ENCODE data around the gene DDRGK1. TPM values are rescaled to one million over a fixed set of nuclear protein-coding genes. Genes with fewer than 3 reads are reported as not detected.

Gene DDRGK1
- total and polyA plus RNA-seq, 4 donors = 16.8 to 72.4 (median 48.5) TPM

DNA sequence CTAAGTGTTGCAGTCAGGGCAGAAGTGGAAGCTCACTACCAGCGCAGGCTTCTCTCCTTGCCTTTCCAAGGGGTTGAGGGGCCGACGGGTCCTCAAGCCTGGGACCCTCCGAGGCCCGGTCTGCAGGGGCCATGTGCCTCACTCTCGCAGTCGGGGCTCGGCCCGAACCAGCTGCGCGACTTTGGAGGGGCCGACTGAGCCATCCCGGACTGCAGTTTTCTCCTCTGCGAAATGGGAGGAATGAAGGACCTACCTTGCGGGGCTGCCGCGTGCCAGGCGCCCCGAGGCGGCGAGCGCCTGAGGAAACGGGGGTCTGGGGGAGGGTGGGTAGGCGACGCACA lies 36.8 kb downstream of the DDRGK1 start:
- Histone ChIP-seq H3K4me3 (ENCODE audit: low read depth in 1 of 3, low read length in 3 of 3) (no peak overlapping the region), H3K4me1 (ENCODE audit: control insufficient read depth in 4 of 4, insufficient read depth in 4 of 4, low read length in 3 of 4) (peaks cover 0 to 13% (median 4%) of the 10 kb centered on the region in 4 donors), H3K36me3 (ENCODE audit: control insufficient read depth in 4 of 4, insufficient read depth in 3 of 4, low read depth in 1 of 4, low read length in 3 of 4) (no peaks in the 10 kb centered on the region), H3K9ac (ENCODE audit: low read depth in 1 of 2, low read length in 2 of 2) (no peak overlapping the region), H3K27ac (ENCODE audit: low read depth in 1 of 2, low read length in 2 of 2) (no peak overlapping the region), H3K9me3 (ENCODE audit: control insufficient read depth in 4 of 4, low read length in 3 of 4) (no peaks in the 10 kb centered on the region), H3K27me3 (ENCODE audit: control insufficient read depth in 4 of 4, insufficient read depth in 4 of 4, low read length in 3 of 4) (no peaks in the 10 kb centered on the region)
- no peak for DNase-seq (ENCODE audit: low spot score)
- 61% methylated on average over 25 of the region's 25 CpGs for WGBS
- TF ChIP-seq HNF4A (conservative IDR thresholded peaks at IDR 0.05) (no peak), SP1 (IDR thresholded peaks at IDR 0.05) (no peak), MAX (IDR thresholded peaks at IDR 0.05) (no peak), REST (IDR thresholded peaks at IDR 0.05) (no peak), RXRA (IDR thresholded peaks at IDR 0.05) (no peak), ZBTB33 (IDR thresholded peaks at IDR 0.05) (no peak), FOXA2 (IDR thresholded peaks at IDR 0.05) (no peak), CTCF (IDR thresholded peaks at IDR 0.05; ENCODE audit: low read depth, low read length, missing input control) (no peak)

GRCh38 chr20:3166913-3167342 lies 37.6 kb downstream of the DDRGK1 start:
- WGBS = over 99% methylated on average over 16 of the region's 16 CpGs
- no peaks in the 10 kb centered on the region for H3K36me3 ChIP-seq (ENCODE audit: control insufficient read depth in 4 of 4, insufficient read depth in 3 of 4, low read depth in 1 of 4, low read length in 3 of 4)
- no peak for DNase-seq (ENCODE audit: low spot score)
- no peaks in the 10 kb centered on the region for H3K9me3 ChIP-seq (ENCODE audit: control insufficient read depth in 4 of 4, low read length in 3 of 4)
- no peaks in the 10 kb centered on the region for H3K27me3 ChIP-seq (ENCODE audit: control insufficient read depth in 4 of 4, insufficient read depth in 4 of 4, low read length in 3 of 4)
- TF ChIP-seq RAD21 (IDR thresholded peaks at IDR 0.05) = no peak
- no peak overlapping the region for H3K9ac ChIP-seq (ENCODE audit: low read depth in 1 of 2, low read length in 2 of 2)
- peaks cover 0 to 7% (median 0%) of the 10 kb centered on the region in 4 donors for H3K4me1 ChIP-seq (ENCODE audit: control insufficient read depth in 4 of 4, insufficient read depth in 4 of 4, low read length in 3 of 4)
- H3K4me3 ChIP-seq (ENCODE audit: low read depth in 1 of 3, low read length in 3 of 3) = no peak overlapping the region
- H3K27ac ChIP-seq (ENCODE audit: low read depth in 1 of 2, low read length in 2 of 2) = no peak overlapping the region

- WGBS = 91% methylated on average over 13 of the region's 13 CpGs
- peaks cover 0 to 7% (median 0%) of the 10 kb centered on the region in 4 donors for H3K4me1 ChIP-seq (ENCODE audit: control insufficient read depth in 4 of 4, insufficient read depth in 4 of 4, low read length in 3 of 4)
- no peak for DNase-seq (ENCODE audit: low spot score)
- no peak for TF ChIP-seq FOXA1 (IDR thresholded peaks at IDR 0.05)
- no peak for TF ChIP-seq NR2F2 (IDR thresholded peaks at IDR 0.05)
- no peak for TF ChIP-seq TAF1 (conservative IDR thresholded peaks at IDR 0.05)
- TF ChIP-seq YY1 (IDR thresholded peaks at IDR 0.05) = no peak
- TF ChIP-seq JUND (IDR thresholded peaks at IDR 0.05) = no peak
- no peak for TF ChIP-seq ZBTB33 (IDR thresholded peaks at IDR 0.05)
- TF ChIP-seq RAD21 (IDR thresholded peaks at IDR 0.05) = no peak
- TF ChIP-seq GABPA (IDR thresholded peaks at IDR 0.05 in 1 of 2, conservative IDR thresholded peaks at IDR 0.05 in 1 of 2) = no peak
- TF ChIP-seq ATF3 (IDR thresholded peaks at IDR 0.05) = no peak
- TF ChIP-seq RXRA (IDR thresholded peaks at IDR 0.05) = no peak
These were observed 38.1 kb downstream of the DDRGK1 start for GRCh38 chr20:3166338-3166912.

More at GRCh38 chr20:3166338-3166912, 38.1 kb downstream of the DDRGK1 start:
- no peak overlapping the region for H3K4me3 ChIP-seq (ENCODE audit: low read depth in 1 of 3, low read length in 3 of 3)
- H3K36me3 ChIP-seq (ENCODE audit: control insufficient read depth in 4 of 4, insufficient read depth in 3 of 4, low read depth in 1 of 4, low read length in 3 of 4) = no peaks in the 10 kb centered on the region
- H3K27ac ChIP-seq (ENCODE audit: low read depth in 1 of 2, low read length in 2 of 2) = no peak overlapping the region
- H3K9me3 ChIP-seq (ENCODE audit: control insufficient read depth in 4 of 4, low read length in 3 of 4) = no peaks in the 10 kb centered on the region
- no peaks in the 10 kb centered on the region for H3K27me3 ChIP-seq (ENCODE audit: control insufficient read depth in 4 of 4, insufficient read depth in 4 of 4, low read length in 3 of 4)
- no peak overlapping the region for H3K9ac ChIP-seq (ENCODE audit: low read depth in 1 of 2, low read length in 2 of 2)

All from liver (tissue), 9 donors.